Measurements from ENCODE around the gene TMEM222. TPM values are rescaled to one million over a fixed set of nuclear protein-coding genes. Genes with fewer than 3 reads are reported as not detected.

The TMEM222 gene
- total RNA-seq, 6 experiments from 2014 or later = 41.3 to 54.6 (median 46.1) TPM

DNA sequence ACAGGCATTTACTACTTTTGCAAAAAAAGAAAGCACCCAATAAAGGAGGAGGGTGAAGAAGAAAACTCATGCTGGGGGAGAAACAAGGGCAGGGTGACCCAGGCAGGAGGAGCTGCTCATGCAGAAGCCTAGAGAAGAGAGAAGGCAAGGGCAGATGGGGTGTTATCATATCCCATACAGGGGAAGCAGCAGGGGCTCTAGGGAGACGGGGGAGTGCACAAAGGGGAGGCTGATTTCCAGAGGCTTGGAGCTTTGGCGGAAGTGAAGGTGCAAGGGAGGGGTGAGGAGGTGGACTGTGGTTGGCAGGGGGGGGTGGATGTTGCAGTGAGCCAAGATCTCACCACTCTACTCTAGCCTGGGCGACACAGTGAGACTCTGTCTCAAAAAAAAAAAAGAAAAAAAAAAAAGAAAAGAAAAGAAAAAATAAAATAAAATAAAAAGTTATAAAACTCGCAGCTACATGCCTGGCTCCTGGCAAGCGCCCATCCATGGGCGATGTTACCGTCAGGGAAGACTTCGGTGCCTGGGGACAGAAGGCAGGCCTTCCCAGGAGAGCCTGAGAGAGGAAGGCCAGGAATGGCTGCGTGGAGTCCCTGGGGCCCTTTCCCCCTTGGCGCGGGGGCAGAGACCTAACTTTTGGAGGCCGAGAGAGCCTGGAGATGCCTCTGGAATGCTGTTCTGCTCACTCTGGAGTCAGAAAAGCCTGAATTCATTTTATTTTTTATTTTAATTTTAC lies 56.0 kb downstream of the TMEM222 start:
- no peak for DNase-seq
- Mint-ChIP-seq H3K27me3 (ENCODE audit: insufficient read depth) (peaks cover 16% of the 10 kb centered on the region), H3K27ac (no peak overlapping the region), H3K4me3 (no peak overlapping the region), H3K9me3 (no peaks in the 10 kb centered on the region), H3K36me3 (ENCODE audit: low read depth) (no peaks in the 10 kb centered on the region), H3K4me1 (ENCODE audit: low read depth) (no peaks in the 10 kb centered on the region)
- TF ChIP-seq, protein P1, sequence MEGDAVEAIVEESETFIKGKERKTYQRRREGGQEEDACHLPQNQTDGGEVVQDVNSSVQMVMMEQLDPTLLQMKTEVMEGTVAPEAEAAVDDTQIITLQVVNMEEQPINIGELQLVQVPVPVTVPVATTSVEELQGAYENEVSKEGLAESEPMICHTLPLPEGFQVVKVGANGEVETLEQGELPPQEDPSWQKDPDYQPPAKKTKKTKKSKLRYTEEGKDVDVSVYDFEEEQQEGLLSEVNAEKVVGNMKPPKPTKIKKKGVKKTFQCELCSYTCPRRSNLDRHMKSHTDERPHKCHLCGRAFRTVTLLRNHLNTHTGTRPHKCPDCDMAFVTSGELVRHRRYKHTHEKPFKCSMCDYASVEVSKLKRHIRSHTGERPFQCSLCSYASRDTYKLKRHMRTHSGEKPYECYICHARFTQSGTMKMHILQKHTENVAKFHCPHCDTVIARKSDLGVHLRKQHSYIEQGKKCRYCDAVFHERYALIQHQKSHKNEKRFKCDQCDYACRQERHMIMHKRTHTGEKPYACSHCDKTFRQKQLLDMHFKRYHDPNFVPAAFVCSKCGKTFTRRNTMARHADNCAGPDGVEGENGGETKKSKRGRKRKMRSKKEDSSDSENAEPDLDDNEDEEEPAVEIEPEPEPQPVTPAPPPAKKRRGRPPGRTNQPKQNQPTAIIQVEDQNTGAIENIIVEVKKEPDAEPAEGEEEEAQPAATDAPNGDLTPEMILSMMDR (IDR thresholded peaks at IDR 0.05) = no peak

- DNase-seq = no peak
- H3K4me3 Mint-ChIP-seq = no peak overlapping the region
- no peaks in the 10 kb centered on the region for H3K9me3 Mint-ChIP-seq
- H3K36me3 Mint-ChIP-seq (ENCODE audit: low read depth) = no peaks in the 10 kb centered on the region
- H3K4me1 Mint-ChIP-seq (ENCODE audit: low read depth) = no peaks in the 10 kb centered on the region
- TF ChIP-seq, protein P1 (IDR thresholded peaks at IDR 0.05) = no peak
- no peak overlapping the region for H3K27ac Mint-ChIP-seq
- H3K27me3 Mint-ChIP-seq (ENCODE audit: insufficient read depth) = peaks cover 9% of the 10 kb centered on the region
These were observed 57.7 kb downstream of the TMEM222 start for GRCh38 chr1:27379564-27380122.

- Mint-ChIP-seq H3K4me1 (ENCODE audit: low read depth) (no peaks in the 10 kb centered on the region), H3K4me3 (no peak overlapping the region), H3K27ac (no peak overlapping the region), H3K27me3 (ENCODE audit: insufficient read depth) (peaks cover 9% of the 10 kb centered on the region), H3K36me3 (ENCODE audit: low read depth) (no peaks in the 10 kb centered on the region), H3K9me3 (no peaks in the 10 kb centered on the region)
- TF ChIP-seq, protein P1 (IDR thresholded peaks at IDR 0.05) = no peak
- no peak for DNase-seq
These were observed 58.3 kb downstream of the TMEM222 start for GRCh38 chr1:27380224-27380623.

DNA sequence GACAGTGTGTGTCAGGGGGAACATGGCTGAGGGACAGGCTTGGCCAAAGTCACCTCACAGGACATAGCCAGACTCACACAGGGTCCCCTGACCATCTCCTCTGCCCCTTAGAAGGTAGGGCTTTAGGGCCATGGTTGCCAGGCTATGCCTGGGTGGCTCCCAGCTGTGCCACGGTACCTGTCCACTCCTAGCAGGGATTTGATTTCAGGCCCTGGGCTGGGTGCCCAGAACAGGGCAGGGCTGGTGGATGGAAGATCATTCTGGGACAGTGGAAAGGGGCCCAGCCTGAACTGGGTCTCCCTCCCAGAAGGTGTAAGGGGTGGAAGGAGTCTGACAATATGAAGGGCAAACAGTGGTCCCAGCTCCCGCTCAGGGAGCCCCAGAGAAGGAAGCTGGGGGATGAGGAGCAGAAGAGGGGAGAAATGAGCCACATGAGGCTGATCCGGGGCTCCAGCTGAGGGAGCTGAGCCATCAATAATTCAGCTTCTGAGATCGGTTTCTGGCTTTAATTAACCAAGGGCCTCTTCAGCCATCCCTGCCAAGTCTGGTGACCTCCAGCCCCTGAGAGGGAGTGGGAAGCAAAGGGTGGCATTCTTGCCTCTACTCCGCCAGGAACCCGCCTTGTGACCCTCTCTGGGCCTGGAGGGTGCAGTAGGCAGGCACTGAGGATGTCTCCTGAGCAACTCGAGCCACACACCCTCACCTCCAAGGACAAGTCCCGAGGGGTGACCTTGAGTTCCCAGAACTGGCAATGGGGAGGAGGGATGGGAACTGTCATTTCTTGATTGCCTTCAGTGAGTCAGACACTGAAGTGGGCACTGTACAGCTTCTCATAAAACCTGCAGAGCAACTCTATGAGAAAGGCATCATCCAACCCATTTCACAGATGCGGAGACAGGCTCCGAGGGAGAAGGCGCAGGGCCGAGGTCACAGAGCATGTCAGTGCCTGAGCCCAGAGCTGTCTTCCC lies 59.1 kb downstream of the TMEM222 start:
- TF ChIP-seq, protein P1 (IDR thresholded peaks at IDR 0.05) = no peak
- Mint-ChIP-seq H3K27ac (no peak overlapping the region), H3K4me1 (ENCODE audit: low read depth) (no peaks in the 10 kb centered on the region), H3K36me3 (ENCODE audit: low read depth) (no peaks in the 10 kb centered on the region), H3K9me3 (no peaks in the 10 kb centered on the region), H3K4me3 (no peak overlapping the region), H3K27me3 (ENCODE audit: insufficient read depth) (peaks cover 9% of the 10 kb centered on the region)
- no peak for DNase-seq

- no peaks in the 10 kb centered on the region for H3K4me1 Mint-ChIP-seq (ENCODE audit: low read depth)
- TF ChIP-seq, protein P1 (IDR thresholded peaks at IDR 0.05) = no peak
- no peaks in the 10 kb centered on the region for H3K36me3 Mint-ChIP-seq (ENCODE audit: low read depth)
- peaks cover 5% of the 10 kb centered on the region for H3K27me3 Mint-ChIP-seq (ENCODE audit: insufficient read depth)
- DNase-seq = no peak
- no peak overlapping the region for H3K27ac Mint-ChIP-seq
- H3K9me3 Mint-ChIP-seq = no peaks in the 10 kb centered on the region
- H3K4me3 Mint-ChIP-seq = no peak overlapping the region
These were observed 60.2 kb downstream of the TMEM222 start for GRCh38 chr1:27381969-27382762.
